ENCODE results near the gene NEK10.

Gene NEK10

DNA sequence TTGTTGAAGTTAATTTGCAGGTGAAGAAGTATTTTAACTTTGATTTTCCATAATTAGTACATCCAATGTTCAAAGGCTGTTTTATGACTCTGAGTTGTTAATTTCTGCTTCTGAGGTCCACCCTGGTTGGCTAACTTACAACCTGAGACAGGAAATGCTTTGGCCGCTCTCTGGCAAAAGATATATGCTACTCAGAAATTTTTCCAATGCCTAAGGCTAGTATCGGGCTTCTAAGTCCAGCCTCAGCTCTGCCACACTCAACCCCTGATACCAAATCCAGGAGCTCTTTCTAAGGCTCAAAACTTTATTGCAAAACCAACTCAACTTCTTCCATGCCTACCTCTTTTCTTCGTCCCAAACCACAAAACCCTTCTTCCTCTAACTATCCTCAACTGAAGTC is 192.9 kb downstream of the NEK10 start:
- DNase-seq (ENCODE audit: low read depth, low spot score) = no peak

DNA sequence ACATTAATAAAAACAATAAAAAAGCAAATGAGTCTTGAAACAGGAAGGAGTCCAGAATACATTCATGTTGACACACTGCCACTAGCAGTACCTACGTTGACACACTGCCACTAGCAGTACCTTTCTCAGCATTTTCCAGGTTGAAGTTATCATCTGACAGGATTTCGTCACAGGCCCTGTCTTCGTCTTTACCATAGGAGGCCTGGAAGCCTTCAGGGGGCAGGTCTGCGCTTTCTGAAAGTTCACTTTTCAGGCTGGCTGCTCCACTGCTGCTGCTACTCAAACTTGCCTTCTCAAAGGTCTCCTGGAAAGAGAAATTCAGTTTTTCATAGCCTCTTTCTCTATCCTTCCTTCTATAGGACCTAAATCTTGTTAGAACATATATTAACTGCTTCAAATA is 194.7 kb downstream of the NEK10 start:
- no peak for DNase-seq (ENCODE audit: low read depth, low spot score)

DNA sequence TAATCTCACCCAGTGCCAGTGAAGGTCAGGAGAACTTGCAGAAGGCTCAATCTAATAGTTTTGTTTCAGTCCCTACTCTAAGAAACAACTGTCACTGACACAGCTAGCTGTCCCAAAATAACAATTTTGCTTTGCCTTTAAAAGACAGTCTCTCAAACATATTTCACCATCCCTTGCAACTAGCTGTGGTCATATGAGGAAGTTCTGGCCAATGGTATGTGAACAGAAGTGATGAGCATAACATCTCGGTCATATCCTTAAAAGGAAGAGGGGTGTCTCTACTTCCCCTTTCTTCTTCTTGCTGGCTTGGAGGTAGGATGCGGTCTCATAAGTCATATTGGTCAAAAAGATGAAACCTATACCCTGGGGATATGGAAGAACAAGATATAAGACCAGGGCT is 198.1 kb downstream of the NEK10 start:
- no peak for DNase-seq (ENCODE audit: low read depth, low spot score)

- no peak for DNase-seq (ENCODE audit: low read depth, low spot score)
Observed at GRCh38 chr3:27166888-27167287, 202.3 kb downstream of the NEK10 start.

DNA sequence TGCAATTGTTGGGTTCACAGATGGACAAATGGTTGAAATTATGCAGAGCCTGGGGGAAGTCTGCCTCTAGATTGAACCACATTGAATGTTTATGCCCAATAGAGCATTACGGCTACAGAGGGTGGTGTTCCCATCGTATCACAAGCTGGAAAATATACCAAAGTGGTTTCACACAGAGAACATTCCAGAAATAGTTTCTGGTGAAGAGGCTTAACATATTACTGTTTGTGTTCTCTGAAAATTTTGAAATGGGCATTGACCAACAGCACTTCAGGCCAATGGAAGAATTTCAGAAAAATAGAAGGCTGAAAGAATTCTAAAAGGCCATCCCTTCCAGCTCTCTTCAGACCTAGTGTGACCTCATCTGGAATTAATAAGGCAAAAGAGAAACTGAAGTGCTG is 203.9 kb downstream of the NEK10 start:
- no peak for DNase-seq (ENCODE audit: low read depth, low spot score)

GRCh38 chr3:27160779-27161287 is 208.3 kb downstream of the NEK10 start:
- DNase-seq (ENCODE audit: low read depth, low spot score) = no peak

GRCh38 chr3:27160146-27160545 is 209.0 kb downstream of the NEK10 start:
- DNase-seq (ENCODE audit: low read depth, low spot score) = no peak

DNA sequence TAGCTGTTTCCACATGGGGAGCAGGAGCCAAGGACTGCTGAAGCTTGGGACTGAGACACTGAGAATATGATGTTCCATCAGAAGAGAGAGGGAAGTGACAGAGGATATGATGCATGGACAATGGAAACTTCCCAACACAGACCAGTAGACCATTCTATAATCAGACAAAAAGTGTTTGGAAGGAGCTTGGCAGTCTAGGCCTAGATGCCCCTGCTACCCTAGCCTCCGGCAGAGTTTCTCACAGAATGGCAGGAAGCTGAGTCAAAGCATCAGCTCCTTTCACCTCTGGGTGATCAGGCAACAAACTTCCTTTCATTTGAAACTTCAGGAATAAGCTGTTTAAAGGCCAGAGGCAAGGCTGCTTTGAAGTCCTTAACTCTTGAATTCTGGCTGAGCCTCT is 222.0 kb downstream of the NEK10 start:
- DNase-seq (ENCODE audit: low read depth, low spot score) = no peak

DNA sequence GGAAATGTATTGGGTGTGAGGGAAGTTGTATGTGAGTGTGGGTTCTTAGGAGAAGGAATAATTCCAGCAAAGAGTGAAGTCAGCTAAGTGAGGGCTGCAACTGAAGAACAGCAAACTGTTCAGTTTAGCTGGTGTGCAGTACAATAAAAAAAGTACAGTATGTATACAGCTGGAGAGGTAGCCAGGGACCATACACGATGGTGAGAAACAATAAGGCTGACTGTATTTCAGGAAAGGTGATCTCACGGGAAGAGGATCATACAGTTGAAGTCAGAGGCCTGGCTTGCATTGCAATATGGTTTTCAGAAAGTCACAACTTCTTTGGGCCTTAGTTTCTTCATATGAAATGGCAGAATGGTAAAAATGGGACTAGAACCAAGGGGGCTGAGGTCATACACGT is 222.4 kb downstream of the NEK10 start:
- DNase-seq (ENCODE audit: low read depth, low spot score) = no peak

DNA sequence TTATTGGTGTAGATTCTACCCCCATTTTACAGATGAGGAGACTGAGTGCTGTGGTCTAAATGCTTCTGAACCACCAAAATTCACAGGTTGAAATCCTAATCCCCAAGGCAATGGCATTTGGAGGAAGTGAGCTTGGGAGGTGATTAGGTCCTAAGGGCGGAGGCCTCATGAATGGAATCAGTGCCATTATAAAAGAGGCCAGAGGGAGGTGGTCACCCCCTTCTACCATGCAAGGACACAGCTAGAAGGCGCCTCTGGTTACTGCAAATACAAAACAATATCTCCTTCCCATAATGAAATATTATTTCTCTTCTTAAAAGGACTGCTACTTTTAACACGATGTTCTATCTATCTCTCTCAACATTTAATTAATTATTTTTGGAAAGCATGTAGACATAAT is 223.5 kb downstream of the NEK10 start:
- no peak for DNase-seq (ENCODE audit: low read depth, low spot score)

GRCh38 chr3:27141668-27142067 is 227.5 kb downstream of the NEK10 start:
- no peak for DNase-seq (ENCODE audit: low read depth, low spot score)

DNA sequence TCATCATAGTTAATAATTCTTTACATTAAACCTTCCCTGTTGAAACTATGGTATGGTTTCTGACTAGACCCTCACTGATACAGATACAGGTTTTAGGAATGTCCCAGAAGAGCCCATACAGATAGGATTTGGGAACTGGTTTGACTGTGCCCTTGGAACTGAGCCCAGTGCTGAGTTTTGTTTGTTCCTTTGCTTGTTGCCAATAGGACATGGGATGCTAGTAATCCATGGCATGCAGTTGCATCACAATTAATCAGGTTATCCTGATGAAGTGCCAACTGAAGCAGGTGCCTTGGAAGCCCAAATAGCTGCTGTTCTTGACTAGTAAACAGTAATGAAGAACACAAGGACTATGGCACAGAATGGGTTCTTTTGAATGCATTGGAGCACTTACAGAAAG is 230.6 kb downstream of the NEK10 start:
- no peak for DNase-seq (ENCODE audit: low read depth, low spot score)

- DNase-seq (ENCODE audit: low read depth, low spot score) = no peak
Observed at GRCh38 chr3:27138005-27138404, 231.2 kb downstream of the NEK10 start.

DNA sequence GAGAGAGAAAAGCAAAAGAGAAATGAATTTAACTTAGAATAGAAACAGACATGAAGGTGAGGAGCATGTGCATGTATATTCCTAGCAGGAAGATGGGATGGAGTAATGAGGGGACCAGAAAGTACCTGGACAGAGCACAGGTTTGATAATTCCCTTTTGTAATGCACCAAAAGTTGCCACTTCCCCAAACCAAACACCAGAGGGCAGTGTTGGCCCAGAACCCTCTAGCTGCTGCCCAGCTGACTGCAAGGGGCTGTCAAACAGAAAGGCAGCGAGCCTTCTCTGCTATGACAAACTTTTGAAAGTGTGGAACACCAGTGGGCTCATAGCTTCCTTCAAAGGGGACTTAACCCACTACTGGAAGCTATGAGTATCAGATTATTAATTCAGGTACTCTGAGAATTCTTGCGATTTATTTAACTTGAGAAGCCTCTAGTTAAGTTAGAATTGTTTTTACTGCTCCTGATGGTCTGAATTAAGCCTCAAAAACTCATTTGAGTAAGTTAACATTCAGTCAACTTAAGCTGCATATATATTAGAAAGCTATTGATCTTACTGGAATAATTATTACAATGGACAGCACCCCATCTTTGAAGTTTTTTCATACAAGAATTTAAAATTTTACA is 234.9 kb downstream of the NEK10 start:
- DNase-seq (ENCODE audit: low read depth, low spot score) = peak; percentile 15

DNA sequence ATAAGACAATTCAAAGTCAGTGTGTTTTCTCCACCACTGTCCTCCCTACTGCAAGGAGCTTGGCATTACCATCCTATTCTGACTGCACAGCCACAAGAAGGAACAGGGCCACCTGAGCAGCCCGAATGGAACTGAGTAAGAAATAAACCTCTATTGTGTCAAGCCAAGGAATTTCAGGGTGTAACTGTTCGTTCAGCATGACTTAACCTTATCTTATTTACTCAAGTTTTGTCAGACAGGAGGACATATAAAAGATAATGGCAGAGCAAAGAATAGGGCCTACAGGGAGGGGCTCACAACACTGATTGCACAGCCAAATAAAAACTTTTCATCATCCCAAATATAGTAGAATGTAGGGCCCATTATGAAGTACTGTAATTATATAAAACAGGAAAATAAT is 236.1 kb downstream of the NEK10 start:
- DNase-seq (ENCODE audit: low read depth, low spot score) = no peak

GRCh38 chr3:27130796-27131195 is 238.4 kb downstream of the NEK10 start:
- no peak for DNase-seq (ENCODE audit: low read depth, low spot score)

DNA sequence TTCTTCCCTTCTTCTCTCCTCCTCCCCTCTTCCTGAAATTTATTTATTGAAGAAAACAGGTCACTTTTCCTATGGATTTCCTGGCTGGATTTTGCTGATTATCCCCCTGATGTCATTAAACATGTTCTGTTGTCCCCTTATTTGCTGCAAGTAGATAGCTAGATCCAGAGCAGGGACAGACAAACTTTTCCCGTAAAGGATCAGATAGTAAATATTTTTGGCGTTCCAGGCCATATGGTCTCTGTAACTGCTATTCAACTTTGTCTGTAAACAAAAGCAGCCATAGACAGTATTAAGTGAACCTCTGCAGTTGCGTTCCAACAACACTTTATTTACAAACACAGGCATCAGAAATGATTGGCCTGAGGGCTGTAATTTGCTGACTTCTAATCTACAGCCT is 241.3 kb downstream of the NEK10 start:
- DNase-seq (ENCODE audit: low read depth, low spot score) = no peak

DNA sequence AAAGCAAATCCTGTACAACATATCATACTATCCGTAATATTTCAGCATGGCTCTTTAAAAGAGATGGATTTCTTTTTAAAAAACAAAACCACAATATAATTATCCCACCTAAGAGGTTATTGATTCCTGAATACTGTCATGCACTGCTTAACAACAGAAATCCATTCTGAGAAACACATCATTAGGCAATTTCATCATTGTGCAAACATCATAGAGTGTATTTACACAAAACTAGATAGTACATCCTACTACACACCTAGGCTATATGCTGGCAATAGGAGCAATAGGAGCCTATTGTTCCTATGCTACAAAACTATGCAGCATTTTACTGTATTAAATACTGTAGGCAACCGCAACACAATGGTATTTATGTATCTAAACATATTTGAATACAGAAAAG is 242.0 kb downstream of the NEK10 start:
- no peak for DNase-seq (ENCODE audit: low read depth, low spot score)

DNA sequence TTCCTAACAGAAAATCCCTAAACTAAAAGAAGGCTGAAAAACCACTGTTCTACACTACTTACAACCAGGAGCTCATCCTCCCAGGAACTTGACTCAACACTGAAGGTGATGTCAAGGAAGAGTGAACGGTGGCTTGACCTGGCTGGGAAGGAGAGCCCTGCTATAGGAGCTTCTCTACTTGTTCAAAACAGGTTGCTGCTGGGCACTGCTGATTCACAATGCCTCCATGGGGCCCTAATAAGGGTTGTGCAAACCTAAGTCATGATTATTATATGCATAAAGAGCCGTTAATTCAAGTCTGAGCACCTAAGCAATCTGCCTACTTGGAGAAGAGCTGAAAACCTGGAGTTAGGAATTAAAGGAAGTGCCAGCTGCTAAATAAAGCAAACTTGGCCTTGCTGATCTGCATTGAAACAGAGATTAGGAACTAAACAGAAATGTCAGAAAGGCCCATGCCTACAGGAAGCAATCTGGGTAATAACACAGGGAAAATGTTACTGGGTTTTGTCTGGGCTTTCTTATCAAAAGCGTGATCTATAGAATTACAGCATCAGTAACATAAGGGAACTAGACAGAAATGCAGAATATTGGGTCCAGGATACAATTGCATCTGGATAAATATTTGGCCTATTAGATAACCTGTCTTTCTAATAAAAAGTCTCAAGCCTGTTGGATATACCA is 243.2 kb downstream of the NEK10 start:
- DNase-seq (ENCODE audit: low read depth, low spot score) = no peak

DNA sequence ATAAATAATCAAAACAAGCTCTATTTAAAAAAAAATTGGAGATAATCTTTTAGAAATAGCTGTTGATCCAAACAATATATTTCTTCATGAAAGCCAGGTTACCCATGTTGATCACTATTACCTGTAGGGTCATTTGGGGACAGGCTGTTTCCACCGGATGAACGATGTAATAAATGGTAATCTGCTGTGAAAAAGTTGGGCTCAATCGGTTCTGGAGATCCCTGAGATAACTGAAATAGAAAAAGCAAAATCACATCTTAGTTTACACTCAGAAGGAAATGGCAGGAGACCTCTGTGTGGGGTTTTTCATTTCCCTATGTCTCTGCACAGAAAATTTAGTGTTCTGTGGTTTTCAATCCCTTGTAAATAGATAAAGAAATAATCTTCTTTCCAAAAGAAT is 249.5 kb downstream of the NEK10 start:
- no peak for DNase-seq (ENCODE audit: low read depth, low spot score)

GRCh38 chr3:27115352-27115751 is 253.8 kb downstream of the NEK10 start:
- no peak for DNase-seq (ENCODE audit: low read depth, low spot score)

- DNase-seq (ENCODE audit: low read depth, low spot score) = no peak
Observed at GRCh38 chr3:27114684-27115083, 254.5 kb downstream of the NEK10 start.

- DNase-seq (ENCODE audit: low read depth, low spot score) = no peak
Observed at GRCh38 chr3:27114129-27114528, 255.1 kb downstream of the NEK10 start.

GRCh38 chr3:27110020-27110419 is 259.2 kb downstream of the NEK10 start:
- no peak for DNase-seq (ENCODE audit: low read depth, low spot score)

All from brain pericyte (primary cell).